Activated CD4-positive, CD25-positive, alpha-beta regulatory T cell treated with anti-CD3 and anti-CD28 coated beads, Interleukin-2, amount 50 U/mL, for 72 hours (primary cell): Measurements from ENCODE around the gene NPAS1.

ENCODE experiments used
- DNase-seq: peaks from one replicate; pipeline ENCODE4 v3.0.0; 2021

NPAS1 gene

GRCh38 chr19:47082493-47082892, 62.9 kb downstream of the NPAS1 start:
- DNase-seq: no peak

- DNase-seq: no peak
Observed at GRCh38 chr19:47084879-47085439, 65.3 kb downstream of the NPAS1 start.

- no peak for DNase-seq
Observed at GRCh38 chr19:47086280-47086679, 66.6 kb downstream of the NPAS1 start.

- no peak for DNase-seq
Observed at GRCh38 chr19:47089767-47090350, 70.2 kb downstream of the NPAS1 start.

GRCh38 chr19:47093254-47093653, 73.6 kb downstream of the NPAS1 start:
- DNase-seq: no peak

- no peak for DNase-seq
Observed at GRCh38 chr19:47093841-47094240, 74.2 kb downstream of the NPAS1 start.

GRCh38 chr19:47094557-47095475, 75.2 kb downstream of the NPAS1 start:
- peak; percentile 49 for DNase-seq
